Epidermal melanocyte (primary cell): ENCODE measurements around the gene HNRNPC.
"Not testable (repeated sequence)": the region's sequence is repeated elsewhere in the genome, so short reads cannot be mapped to it uniquely, and the experiment has no call there.

ENCODE experiments used
- DNase-seq: peaks from one replicate; pipeline ENCODE4 v3.0.0; 2011; ENCODE audit warnings: low spot score; ENCODE audit not compliant: insufficient read length

The HNRNPC gene

DNA sequence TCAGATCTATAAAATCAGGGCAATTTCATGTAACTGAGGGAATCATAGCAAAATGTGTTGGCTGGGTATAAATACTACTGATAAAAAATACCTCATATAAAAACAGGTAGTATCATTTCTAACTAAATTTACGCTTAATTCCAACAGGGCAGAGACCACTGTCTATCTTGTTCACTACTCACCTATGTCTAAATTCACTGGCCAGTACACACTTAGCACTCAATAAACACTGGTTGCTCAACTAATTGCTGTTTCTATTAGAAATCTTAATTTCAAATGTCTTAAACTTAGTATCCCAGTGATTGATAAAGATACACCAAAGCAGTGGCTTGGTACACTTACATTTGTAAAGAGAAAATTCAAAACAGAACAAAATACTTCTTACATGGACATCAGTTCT lies 55.6 kb downstream of the HNRNPC start:
- DNase-seq: no peak

DNA sequence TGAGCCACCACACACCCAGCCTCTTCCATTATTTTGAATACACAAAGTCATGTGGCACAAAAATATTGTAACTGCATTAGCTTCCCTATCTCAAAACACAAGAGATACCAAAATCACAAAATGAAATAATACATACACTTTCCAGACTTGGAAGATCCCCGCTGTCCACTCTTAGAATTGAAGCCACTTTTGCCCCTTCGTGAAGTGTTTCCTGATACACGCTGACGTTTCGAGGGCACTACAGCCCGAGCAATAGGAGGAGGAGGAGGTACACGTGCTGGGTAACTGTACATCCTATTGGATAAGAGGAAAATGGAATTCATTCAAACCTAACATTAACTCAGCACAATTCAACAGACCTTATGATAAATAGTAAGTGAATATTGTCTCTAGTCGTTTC lies 56.4 kb downstream of the HNRNPC start:
- DNase-seq: not testable (repeated sequence)

- no peak for DNase-seq
Measured at GRCh38 chr14:21211509-21211908, 57.7 kb downstream of the HNRNPC start.

DNA sequence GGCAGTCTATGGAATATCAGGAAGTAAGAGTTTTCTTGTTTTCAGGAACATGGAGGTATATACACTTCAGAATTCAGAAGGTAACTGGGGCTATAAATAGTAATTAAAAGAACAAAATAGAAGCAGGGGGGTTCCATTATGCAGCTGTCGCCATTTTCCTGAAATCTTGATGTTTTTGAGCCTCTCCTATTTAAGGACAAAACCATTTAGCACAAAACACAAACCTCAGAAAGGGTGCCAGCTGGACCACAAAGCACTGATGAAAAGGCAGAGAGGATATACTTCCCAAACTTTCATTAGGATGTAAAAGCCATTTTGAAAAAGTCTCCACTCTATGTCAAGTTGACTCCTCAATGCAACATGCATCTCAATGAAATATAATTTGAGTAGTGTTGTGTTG lies 59.2 kb downstream of the HNRNPC start:
- DNase-seq: no peak

GRCh38 chr14:21209185-21209584 lies 60.1 kb downstream of the HNRNPC start:
- DNase-seq: no peak

DNA sequence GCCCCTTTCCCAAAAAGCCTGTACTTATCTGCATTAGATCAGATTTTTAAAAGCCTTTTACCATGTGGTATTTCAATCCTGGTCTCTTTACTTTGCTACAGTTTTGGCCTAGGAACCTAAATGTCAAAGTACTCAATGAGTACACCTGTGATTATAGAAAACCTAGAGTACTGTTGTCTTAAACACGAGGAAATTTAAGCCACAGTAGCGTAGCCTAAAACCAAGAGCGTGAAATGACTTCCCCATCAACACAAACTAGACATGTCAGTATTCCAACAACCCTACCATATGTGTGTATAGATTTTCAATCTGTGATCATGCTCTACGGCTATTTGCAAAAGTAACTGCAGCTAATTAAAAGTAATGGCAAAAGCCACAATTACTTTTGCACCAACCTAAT lies 60.7 kb downstream of the HNRNPC start:
- DNase-seq: no peak

- DNase-seq: no peak
Measured at GRCh38 chr14:21206753-21207684, 62.2 kb downstream of the HNRNPC start.

DNA sequence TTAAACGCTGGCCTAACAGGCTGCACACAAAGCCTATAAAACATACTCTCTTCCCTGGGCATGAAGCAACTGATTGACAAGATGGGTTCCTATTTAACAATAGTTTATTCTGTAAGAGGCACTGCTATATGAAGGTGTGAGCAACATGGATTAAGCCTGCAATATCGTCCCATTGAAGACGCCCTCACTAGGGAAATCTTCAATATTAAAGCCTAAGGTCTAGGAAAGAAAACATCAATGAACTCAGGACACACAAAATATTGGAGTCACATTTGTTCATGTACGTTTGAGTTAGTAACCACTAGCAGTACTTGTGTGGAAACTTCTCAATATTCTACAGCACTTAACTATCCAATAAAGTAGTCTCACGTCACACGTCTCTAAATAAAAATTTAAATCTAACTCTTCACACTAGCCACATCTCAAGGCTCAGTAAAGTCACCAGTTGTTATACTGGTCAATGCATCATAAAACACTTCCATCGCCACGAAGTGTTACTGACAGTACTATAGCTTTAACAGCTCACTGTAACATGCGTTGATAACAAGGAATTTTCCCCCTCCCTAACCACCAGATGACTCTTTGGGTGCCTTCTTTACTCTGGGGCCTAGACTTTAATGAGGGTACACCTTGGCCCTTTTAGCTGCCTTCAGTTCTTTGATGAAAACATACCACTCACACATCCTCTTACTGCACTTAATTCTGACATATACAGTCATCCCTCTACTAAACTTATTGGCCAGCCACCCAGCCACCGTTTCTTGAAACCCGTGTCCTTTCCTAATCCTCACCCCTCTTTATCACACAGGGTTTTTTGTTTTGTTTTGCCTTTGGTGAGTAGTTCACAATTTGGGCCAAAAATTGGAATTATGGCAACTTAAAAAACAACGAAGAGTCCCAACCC lies 63.3 kb downstream of the HNRNPC start:
- DNase-seq: no peak

GRCh38 chr14:21205026-21205677 lies 64.1 kb downstream of the HNRNPC start:
- no peak for DNase-seq

- no peak for DNase-seq
Measured at GRCh38 chr14:21204167-21205025, 64.8 kb downstream of the HNRNPC start.

DNA sequence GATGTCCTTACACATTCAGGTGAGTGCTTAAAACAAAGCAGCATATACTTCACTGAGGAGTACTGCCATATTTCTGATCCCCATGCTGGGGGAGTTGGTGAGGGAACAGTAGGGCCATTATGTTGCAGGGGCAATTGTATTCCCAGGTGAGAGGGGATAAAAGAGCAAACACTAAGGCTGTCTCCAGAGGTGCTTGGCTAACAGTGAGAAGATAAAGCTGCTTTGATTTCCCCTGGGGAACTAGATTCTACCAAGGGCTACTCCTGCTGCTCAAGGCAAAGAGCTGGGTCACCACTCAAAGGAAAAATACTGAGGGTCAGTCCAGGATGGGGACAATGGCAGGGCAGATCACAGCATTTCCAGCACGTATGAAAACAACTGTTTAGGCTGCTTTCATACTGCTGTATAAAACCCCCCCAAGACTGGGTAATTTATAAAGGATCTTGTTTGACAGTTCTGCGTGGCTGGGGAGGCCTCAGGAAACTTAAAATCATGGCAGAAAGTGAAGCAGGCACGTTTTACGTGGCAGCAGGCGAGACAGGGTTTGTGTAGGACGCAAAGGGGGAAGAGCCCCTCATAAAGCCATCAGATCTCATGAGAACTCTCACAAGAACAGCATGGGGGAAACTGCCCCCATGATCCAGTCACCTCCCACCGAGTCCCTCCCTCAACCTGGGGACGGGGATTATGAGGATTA lies 65.6 kb downstream of the HNRNPC start:
- no peak for DNase-seq

DNA sequence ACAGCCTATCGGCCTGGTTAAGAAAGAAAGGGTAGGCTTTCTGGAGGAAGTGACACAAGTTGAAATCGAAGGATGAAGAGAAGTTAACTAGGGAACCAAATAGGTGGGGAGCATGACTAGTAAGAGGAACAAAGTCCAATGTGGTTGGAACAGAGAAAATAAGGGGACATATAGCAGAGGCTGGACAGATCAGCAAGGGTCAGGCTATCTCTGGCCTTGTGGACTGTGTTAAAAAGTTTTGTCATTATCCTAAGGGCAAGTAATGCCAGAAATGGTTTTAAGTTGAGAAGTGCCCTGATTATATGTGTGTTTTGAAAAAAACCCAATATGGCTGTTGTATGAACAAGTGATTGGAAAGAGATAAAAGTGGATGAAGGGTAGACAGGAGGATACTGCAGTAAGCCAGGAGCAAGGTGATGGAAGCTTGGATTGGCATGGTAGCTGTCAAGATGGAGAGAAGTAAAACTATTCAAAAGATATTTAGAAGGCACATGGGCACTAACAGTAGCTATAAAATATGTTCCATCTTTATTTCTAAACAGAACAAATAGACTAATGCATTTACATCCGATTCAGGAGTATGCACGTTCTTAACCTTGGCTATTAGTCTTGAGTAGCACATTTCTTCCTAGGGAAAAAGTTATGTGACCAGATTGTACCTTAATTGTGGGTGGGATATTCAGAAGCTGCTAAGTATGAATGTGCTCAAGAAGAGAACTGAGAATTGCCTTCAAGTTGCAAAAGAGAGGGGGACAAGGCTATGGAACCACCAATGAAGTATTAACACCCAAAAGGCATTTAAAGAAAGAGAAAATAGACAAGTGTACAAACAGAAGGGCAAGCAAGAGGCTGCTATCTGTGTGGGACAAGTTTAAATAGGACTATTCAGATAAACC lies 66.5 kb downstream of the HNRNPC start:
- DNase-seq: no peak

GRCh38 chr14:21201732-21202462 lies 67.3 kb downstream of the HNRNPC start:
- DNase-seq: no peak

DNA sequence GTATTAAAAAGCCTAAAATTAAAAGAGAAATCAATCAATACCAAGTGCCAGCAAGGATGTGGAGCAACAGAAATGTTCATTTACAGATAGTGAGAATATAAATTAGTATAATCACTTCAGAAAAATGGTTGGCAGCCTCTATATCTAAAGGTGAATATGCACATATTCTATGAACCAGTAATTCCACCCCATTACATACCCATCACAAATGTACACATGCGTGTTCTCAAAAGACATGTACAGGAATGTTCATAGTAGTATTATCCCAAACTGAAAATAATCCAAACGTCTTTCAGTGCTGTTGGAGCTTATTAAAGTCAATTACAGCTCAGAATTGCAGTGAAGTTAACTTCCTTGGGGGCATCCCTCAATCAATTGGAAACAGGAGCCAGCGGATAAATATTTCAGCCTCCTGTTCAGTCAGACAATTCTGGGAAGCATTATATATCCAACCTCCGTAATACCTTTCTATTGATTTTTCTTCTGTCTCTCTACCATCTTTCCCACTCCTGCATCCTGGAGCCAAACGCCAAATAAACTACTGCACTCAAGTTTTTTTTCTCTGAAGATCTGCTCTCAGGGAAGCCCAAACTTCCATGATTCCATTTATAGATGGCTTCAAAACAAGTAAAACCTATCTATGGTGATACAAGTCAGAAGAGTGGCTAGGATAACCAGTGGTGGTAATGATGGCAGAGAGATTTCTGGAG lies 68.3 kb downstream of the HNRNPC start:
- DNase-seq: no peak

DNA sequence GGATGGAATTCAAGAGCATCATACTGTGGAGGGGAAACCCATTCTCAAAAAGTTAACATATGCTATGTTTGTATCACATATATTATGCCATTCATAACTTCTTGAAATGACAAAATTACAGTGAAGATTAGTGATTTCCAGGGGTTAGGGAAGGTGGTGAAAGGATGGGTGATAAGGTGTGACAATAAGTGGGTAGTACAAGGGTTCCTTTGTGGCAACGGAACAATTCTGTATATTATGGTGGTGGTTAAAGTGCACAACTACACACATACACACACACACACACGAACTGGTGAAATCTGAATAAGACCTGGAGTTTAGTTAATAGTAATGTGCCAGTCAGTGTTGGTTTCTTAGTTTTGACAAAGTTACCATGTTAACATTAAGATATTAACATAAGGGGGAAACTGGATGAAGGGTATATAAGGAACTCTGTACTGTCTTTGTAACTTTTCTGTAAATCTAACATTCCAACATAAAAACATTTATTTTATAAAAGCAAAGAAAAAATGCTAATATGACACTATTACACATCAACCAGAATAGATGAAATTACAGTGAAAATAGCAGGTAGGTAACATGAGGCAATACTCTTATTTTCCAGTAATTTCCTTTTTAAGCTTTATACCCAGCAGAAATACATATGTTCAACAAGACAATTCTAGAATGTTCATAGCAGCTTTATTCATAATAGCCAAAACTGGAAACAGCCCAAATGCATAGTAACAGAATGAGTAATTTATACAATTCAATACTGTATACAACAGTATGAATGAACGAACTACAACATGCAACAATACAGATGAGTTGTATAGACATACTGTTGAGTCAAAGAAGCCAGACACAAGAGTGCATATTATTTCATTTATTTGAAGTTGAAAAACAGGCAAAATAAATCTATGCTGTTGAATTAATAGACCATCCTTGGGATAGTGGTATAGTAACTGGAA lies 69.4 kb downstream of the HNRNPC start:
- no peak for DNase-seq

DNA sequence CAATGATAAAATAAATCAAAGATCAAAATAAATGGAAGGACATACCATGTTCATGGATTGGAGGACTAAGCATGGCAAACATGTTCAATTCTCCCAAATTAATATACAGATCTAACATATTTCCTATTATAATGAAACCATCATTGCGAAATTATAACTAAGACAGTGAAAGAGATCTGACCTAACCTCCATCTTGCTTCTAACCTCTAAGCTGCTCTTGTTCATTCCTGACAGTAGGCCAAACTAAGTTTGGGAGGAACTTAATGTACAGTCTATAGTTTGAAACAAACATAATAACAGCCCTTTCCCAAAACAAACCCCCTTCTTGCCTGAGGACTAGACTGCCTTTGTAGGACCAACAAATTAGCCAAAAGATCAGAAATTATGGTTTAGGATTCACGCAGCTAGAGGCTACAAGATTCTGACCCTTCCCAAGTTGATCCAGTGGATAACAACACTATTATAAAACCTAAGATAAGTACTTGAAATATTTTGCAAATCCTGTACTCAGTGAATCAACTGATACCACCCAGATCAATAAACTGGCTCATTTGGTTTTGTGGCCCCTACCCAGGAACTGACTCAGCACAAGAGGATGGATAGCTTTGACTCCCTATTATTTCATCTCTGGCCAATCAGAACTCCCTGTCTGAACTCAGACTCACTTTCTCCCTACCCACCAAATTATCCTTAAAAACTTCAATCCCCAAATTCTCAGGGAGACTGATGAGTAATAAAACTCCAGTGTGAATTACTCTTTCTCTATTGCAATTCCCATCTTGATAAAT lies 71.6 kb downstream of the HNRNPC start:
- no peak for DNase-seq
